GM19099 (cell line): Measurements from ENCODE around the gene LYZ.

Experiments used
- POLR2A ChIP-seq: IDR thresholded peaks from 3 replicates; pipeline ENCODE4 v1.6.1; 2011; ENCODE audit warnings: low read depth; ENCODE audit not compliant: insufficient read length; ENCODE audit errors: extremely low read depth

Gene LYZ

DNA sequence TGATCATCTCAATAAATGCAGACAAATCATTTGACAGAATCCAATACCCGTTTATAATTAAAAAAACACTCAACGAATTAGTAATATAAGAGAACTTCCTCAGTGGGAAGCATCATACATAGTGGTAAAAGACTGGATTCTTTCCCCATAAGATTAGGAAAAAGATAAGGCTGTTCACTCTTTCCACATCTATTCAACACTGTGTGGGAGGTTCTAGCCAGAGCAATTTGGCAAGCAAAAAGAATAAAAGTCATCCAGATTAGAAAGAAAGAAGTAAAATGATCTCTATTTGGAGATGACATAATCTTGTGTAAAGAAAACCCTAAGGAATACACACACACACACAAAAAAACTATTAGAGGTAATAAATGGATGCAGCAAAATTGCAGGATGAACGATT, 49.8 kb downstream of the LYZ start:
- no peak for TF ChIP-seq POLR2A

DNA sequence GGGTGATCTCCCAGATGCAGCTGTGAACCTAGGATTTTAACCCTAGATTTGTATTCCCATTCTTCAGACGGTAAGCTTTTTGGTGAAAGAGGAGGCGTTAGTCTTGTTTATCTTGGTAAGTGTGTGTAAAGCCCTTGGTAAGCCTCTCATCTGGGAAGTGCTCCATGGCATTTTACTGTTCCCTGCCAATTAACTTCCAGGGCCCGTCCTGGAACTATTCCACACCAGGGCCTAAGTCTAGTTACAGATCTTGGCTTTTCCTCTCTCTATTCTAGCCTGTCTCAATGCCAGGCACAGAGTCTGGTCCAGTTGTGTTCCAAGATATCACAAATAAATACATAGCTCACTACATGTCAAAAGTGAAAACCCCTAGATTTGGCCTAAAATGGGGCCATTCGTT, 53.8 kb downstream of the LYZ start:
- no peak for TF ChIP-seq POLR2A
